ENCODE results near the gene TTLL9. TPM values are rescaled to one million over a fixed set of nuclear protein-coding genes. Genes with fewer than 3 reads are reported as not detected.
A peak's percentile ranks its signal among the peaks of the same experiment; 100 is the strongest.

The TTLL9 gene
- total RNA-seq, 4 donors from 2014 or later: 0.49 to 0.68 TPM; not detected in 2

- H3K27ac ChIP-seq: peak overlapping the region; percentile 15
- peak overlapping the region; percentile 72 for H3K4me3 ChIP-seq
- peaks cover 19% of the 10 kb centered on the region for H3K4me1 ChIP-seq
- no peaks in the 10 kb centered on the region for H3K36me3 ChIP-seq
- H3K9me3 ChIP-seq: no peaks in the 10 kb centered on the region
- H3K27me3 ChIP-seq: peaks cover 15% of the 10 kb centered on the region
- 16% methylated on average over 17 of the region's 24 CpGs for WGBS
- DNase-seq (ENCODE audit: low spot score in 2 of 2): no peak
- TF ChIP-seq POLR2A (IDR thresholded peaks at IDR 0.05) (no peak), EP300 (IDR thresholded peaks at IDR 0.05) (no peak), POLR2AphosphoS5 (IDR thresholded peaks at IDR 0.05) (no peak)
- TF ChIP-seq, protein P1, sequence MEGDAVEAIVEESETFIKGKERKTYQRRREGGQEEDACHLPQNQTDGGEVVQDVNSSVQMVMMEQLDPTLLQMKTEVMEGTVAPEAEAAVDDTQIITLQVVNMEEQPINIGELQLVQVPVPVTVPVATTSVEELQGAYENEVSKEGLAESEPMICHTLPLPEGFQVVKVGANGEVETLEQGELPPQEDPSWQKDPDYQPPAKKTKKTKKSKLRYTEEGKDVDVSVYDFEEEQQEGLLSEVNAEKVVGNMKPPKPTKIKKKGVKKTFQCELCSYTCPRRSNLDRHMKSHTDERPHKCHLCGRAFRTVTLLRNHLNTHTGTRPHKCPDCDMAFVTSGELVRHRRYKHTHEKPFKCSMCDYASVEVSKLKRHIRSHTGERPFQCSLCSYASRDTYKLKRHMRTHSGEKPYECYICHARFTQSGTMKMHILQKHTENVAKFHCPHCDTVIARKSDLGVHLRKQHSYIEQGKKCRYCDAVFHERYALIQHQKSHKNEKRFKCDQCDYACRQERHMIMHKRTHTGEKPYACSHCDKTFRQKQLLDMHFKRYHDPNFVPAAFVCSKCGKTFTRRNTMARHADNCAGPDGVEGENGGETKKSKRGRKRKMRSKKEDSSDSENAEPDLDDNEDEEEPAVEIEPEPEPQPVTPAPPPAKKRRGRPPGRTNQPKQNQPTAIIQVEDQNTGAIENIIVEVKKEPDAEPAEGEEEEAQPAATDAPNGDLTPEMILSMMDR (IDR thresholded peaks at IDR 0.05): no peak
Measured at GRCh38 chr20:31870726-31871617, 538 bp downstream of the TTLL9 start.

- H3K27ac ChIP-seq: no peak overlapping the region
- H3K4me1 ChIP-seq: peaks cover 19% of the 10 kb centered on the region
- H3K4me3 ChIP-seq: no peak overlapping the region
- H3K9me3 ChIP-seq: no peaks in the 10 kb centered on the region
- WGBS: 96% methylated on average over 1 of the region's 1 CpG
- DNase-seq (ENCODE audit: low spot score in 2 of 2): no peak
- no peaks in the 10 kb centered on the region for H3K36me3 ChIP-seq
- TF ChIP-seq EP300 (IDR thresholded peaks at IDR 0.05) (no peak), POLR2A (IDR thresholded peaks at IDR 0.05) (no peak), POLR2AphosphoS5 (IDR thresholded peaks at IDR 0.05) (no peak)
- TF ChIP-seq, protein P1 (IDR thresholded peaks at IDR 0.05): no peak
- peaks cover 15% of the 10 kb centered on the region for H3K27me3 ChIP-seq
Measured at GRCh38 chr20:31871618-31871954, 1.2 kb downstream of the TTLL9 start.

GRCh38 chr20:31872406-31872805, 2.0 kb downstream of the TTLL9 start:
- DNase-seq (ENCODE audit: low spot score in 2 of 2): peak in 1 of 2 donors; percentile 29

GRCh38 chr20:31875671-31876070, 5.2 kb downstream of the TTLL9 start:
- no peak for DNase-seq (ENCODE audit: low spot score in 2 of 2)
- no peaks in the 10 kb centered on the region for H3K36me3 ChIP-seq
- H3K4me1 ChIP-seq: peaks cover 4% of the 10 kb centered on the region
- H3K27me3 ChIP-seq: no peaks in the 10 kb centered on the region
- no peak overlapping the region for H3K27ac ChIP-seq
- no peaks in the 10 kb centered on the region for H3K9me3 ChIP-seq
- H3K4me3 ChIP-seq: no peak overlapping the region
- no peak for TF ChIP-seq POLR2AphosphoS5 (IDR thresholded peaks at IDR 0.05)
- TF ChIP-seq EP300 (IDR thresholded peaks at IDR 0.05): no peak
- TF ChIP-seq POLR2A (IDR thresholded peaks at IDR 0.05): no peak
- TF ChIP-seq, protein P1 (IDR thresholded peaks at IDR 0.05): no peak
- 47% methylated on average over 2 of the region's 2 CpGs for WGBS

More at GRCh38 chr20:31872406-31872805, 2.0 kb downstream of the TTLL9 start:
- Histone ChIP-seq H3K4me1 (peaks cover 19% of the 10 kb centered on the region), H3K27me3 (peaks cover 15% of the 10 kb centered on the region), H3K4me3 (no peak overlapping the region), H3K27ac (no peak overlapping the region), H3K9me3 (no peaks in the 10 kb centered on the region), H3K36me3 (no peaks in the 10 kb centered on the region)
- TF ChIP-seq POLR2A (IDR thresholded peaks at IDR 0.05) (no peak), EP300 (IDR thresholded peaks at IDR 0.05) (no peak), POLR2AphosphoS5 (IDR thresholded peaks at IDR 0.05) (no peak)
- TF ChIP-seq, protein P1 (IDR thresholded peaks at IDR 0.05): no peak
- 88% methylated on average over 6 of the region's 6 CpGs for WGBS

GRCh38 chr20:31877684-31878083, 7.2 kb downstream of the TTLL9 start:
- TF ChIP-seq, protein P1 (IDR thresholded peaks at IDR 0.05): no peak
- no peak for TF ChIP-seq POLR2AphosphoS5 (IDR thresholded peaks at IDR 0.05)
- no peak for TF ChIP-seq EP300 (IDR thresholded peaks at IDR 0.05)
- TF ChIP-seq POLR2A (IDR thresholded peaks at IDR 0.05): no peak
- H3K27ac ChIP-seq: no peak overlapping the region
- H3K27me3 ChIP-seq: no peaks in the 10 kb centered on the region
- no peaks in the 10 kb centered on the region for H3K4me1 ChIP-seq
- H3K4me3 ChIP-seq: no peak overlapping the region
- no peaks in the 10 kb centered on the region for H3K9me3 ChIP-seq
- DNase-seq (ENCODE audit: low spot score in 2 of 2): no peak
- H3K36me3 ChIP-seq: no peaks in the 10 kb centered on the region

Data from suprapubic skin (tissue), 4 donors.